ENCODE data around the gene CDYL2. TPM values are rescaled to one million over a fixed set of nuclear protein-coding genes. Genes with fewer than 3 reads are reported as not detected.
A peak's percentile ranks its signal among the peaks of the same experiment; 100 is the strongest.

Gene CDYL2
- total RNA-seq, 2 donors from 2014 or later: 4.6 to 20.4 TPM

GRCh38 chr16:80723981-80724380, 80.4 kb downstream of the CDYL2 start:
- no peaks in the 10 kb centered on the region for H3K27me3 ChIP-seq (replicated peaks; ENCODE audit: insufficient read depth)
- H3K9me3 ChIP-seq: peaks cover 6% of the 10 kb centered on the region
- no peaks in the 10 kb centered on the region for H3K36me3 ChIP-seq
- ATAC-seq (ENCODE audit: insufficient number of reproducible peaks, low FRiP score, low read depth) (no peak), DNase-seq (ENCODE audit: low spot score) (no peak)
- no peak overlapping the region for H3K4me3 ChIP-seq
- H3K4me1 ChIP-seq (ENCODE audit: control insufficient read depth in 1 of 2, low read depth in 2 of 2): peaks cover 0 to 2% of the 10 kb centered on the region in 2 donors
- no peak for TF ChIP-seq CTCF (IDR thresholded peaks at IDR 0.05)
- H3K27ac ChIP-seq: no peak overlapping the region

- ATAC-seq (ENCODE audit: insufficient number of reproducible peaks, low FRiP score, low read depth) (no peak), DNase-seq (ENCODE audit: low spot score) (no peak)
- Histone ChIP-seq H3K27ac (no peak overlapping the region), H3K4me1 (ENCODE audit: control insufficient read depth in 1 of 2, low read depth in 2 of 2) (peaks cover 0 to 9% of the 10 kb centered on the region in 2 donors), H3K36me3 (no peaks in the 10 kb centered on the region), H3K9me3 (peaks cover 6% of the 10 kb centered on the region), H3K4me3 (no peak overlapping the region), H3K27me3 (replicated peaks; ENCODE audit: insufficient read depth) (no peaks in the 10 kb centered on the region)
- no peak for TF ChIP-seq CTCF (IDR thresholded peaks at IDR 0.05)
Observed at GRCh38 chr16:80723091-80723490, 81.3 kb downstream of the CDYL2 start.

GRCh38 chr16:80720804-80721371, 83.5 kb downstream of the CDYL2 start:
- DNase-seq (ENCODE audit: low spot score) (no peak), ATAC-seq (ENCODE audit: insufficient number of reproducible peaks, low FRiP score, low read depth) (no peak)
- H3K9me3 ChIP-seq: peaks cover 6% of the 10 kb centered on the region
- no peak overlapping the region for H3K4me3 ChIP-seq
- H3K4me1 ChIP-seq (ENCODE audit: control insufficient read depth in 1 of 2, low read depth in 2 of 2): peaks cover 0 to 9% of the 10 kb centered on the region in 2 donors
- H3K27me3 ChIP-seq (replicated peaks; ENCODE audit: insufficient read depth): no peaks in the 10 kb centered on the region
- TF ChIP-seq CTCF (IDR thresholded peaks at IDR 0.05): no peak
- H3K27ac ChIP-seq: no peak overlapping the region
- no peaks in the 10 kb centered on the region for H3K36me3 ChIP-seq

- no peaks in the 10 kb centered on the region for H3K36me3 ChIP-seq
- H3K4me3 ChIP-seq: no peak overlapping the region
- peaks cover 0 to 9% of the 10 kb centered on the region in 2 donors for H3K4me1 ChIP-seq (ENCODE audit: control insufficient read depth in 1 of 2, low read depth in 2 of 2)
- peaks cover 6% of the 10 kb centered on the region for H3K9me3 ChIP-seq
- no peak overlapping the region for H3K27ac ChIP-seq
- DNase-seq (ENCODE audit: low spot score) (no peak), ATAC-seq (ENCODE audit: insufficient number of reproducible peaks, low FRiP score, low read depth) (no peak)
- TF ChIP-seq CTCF (IDR thresholded peaks at IDR 0.05): no peak
- no peaks in the 10 kb centered on the region for H3K27me3 ChIP-seq (replicated peaks; ENCODE audit: insufficient read depth)
Observed at GRCh38 chr16:80719573-80719972, 84.8 kb downstream of the CDYL2 start.

GRCh38 chr16:80718480-80719220, 85.7 kb downstream of the CDYL2 start:
- Histone ChIP-seq H3K4me3 (no peak overlapping the region), H3K9me3 (peaks cover 6% of the 10 kb centered on the region), H3K4me1 (ENCODE audit: control insufficient read depth in 1 of 2, low read depth in 2 of 2) (peaks cover 0 to 9% of the 10 kb centered on the region in 2 donors), H3K27me3 (replicated peaks; ENCODE audit: insufficient read depth) (no peaks in the 10 kb centered on the region), H3K27ac (no peak overlapping the region), H3K36me3 (no peaks in the 10 kb centered on the region)
- TF ChIP-seq CTCF (IDR thresholded peaks at IDR 0.05): no peak
- ATAC-seq (ENCODE audit: insufficient number of reproducible peaks, low FRiP score, low read depth) (peak; percentile 18), DNase-seq (ENCODE audit: low spot score) (no peak)

Measured in thoracic aorta (tissue), 2 donors.